ENCODE results near the gene OTUD5.
A peak's percentile ranks its signal among the peaks of the same experiment; 100 is the strongest.

Gene OTUD5

DNA sequence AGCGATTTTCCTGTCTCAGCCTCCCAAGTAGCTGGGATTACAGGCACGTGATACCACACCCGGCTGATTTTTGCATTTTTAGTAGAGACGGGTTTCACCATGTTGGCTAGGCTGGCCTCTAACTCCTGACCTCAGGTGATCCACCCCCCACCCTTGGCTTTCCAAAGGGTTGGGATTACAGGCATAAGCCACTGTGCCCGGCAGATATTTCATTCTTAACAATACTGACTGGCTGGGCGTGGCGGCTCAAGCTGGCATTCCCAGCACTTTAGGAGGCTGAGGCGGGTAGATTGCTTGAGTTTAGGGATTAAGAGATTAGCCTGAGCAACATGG is 58.4 kb downstream of the OTUD5 start:
- no peak overlapping the region for H3K4me3 ChIP-seq (ENCODE audit: low read depth, low read length)
- in situ Hi-C loops (cut with HindIII; ENCODE audit: low sequenced_read_pairs) = no loop called here
- no peak for DNase-seq (ENCODE audit: low read depth)
- TF ChIP-seq, protein P1, sequence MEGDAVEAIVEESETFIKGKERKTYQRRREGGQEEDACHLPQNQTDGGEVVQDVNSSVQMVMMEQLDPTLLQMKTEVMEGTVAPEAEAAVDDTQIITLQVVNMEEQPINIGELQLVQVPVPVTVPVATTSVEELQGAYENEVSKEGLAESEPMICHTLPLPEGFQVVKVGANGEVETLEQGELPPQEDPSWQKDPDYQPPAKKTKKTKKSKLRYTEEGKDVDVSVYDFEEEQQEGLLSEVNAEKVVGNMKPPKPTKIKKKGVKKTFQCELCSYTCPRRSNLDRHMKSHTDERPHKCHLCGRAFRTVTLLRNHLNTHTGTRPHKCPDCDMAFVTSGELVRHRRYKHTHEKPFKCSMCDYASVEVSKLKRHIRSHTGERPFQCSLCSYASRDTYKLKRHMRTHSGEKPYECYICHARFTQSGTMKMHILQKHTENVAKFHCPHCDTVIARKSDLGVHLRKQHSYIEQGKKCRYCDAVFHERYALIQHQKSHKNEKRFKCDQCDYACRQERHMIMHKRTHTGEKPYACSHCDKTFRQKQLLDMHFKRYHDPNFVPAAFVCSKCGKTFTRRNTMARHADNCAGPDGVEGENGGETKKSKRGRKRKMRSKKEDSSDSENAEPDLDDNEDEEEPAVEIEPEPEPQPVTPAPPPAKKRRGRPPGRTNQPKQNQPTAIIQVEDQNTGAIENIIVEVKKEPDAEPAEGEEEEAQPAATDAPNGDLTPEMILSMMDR (IDR thresholded peaks at IDR 0.05; ENCODE audit: low read depth, low read length, missing control alignments) = no peak

DNA sequence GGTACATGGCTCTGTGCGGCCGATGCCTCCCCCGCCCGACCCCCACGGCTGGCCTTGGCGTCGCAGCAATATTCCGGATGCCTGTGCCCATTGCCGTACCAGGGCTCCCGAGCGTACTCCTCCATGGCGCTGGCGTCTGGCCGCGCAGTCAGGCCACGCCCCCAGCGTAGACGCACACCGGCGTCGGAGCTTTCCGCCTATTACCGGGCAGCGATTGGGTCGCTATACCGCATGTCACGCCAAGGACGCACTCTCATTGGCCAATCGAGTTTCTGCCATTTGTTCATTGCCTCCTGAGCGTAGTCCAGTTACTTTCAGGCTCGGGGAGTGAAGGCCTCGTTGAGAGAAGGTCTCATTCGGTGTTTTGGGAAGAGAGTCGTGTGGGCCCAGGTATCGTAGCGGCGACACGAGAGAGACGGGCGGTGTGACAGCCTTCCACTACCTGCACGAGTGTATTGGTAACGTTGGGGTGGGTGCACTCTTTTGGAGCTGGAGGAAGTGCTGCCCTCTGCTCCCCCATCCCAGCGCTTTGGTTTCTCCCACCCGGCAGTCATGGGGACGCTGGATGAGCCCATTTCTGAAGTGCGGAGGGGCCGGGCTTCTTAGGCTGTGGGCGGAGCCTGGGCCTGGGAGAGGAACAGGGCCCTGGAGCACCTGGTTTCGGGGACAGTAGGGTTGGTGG is 59.6 kb downstream of the OTUD5 start, which contains the start of the genes PQBP1 and TIMM17B:
Gene PQBP1, plus strand, starts transcription at position 306 of the 682 bp plus-strand sequence. CDS start 580 bp downstream, outside the sequence.
Gene TIMM17B, minus strand, starts transcription at position 144 of the 682 bp plus-strand sequence. Its CDS starts 19 bp downstream, at position 125.
- in situ Hi-C loops (cut with HindIII; ENCODE audit: low sequenced_read_pairs) = no loop called here

DNA sequence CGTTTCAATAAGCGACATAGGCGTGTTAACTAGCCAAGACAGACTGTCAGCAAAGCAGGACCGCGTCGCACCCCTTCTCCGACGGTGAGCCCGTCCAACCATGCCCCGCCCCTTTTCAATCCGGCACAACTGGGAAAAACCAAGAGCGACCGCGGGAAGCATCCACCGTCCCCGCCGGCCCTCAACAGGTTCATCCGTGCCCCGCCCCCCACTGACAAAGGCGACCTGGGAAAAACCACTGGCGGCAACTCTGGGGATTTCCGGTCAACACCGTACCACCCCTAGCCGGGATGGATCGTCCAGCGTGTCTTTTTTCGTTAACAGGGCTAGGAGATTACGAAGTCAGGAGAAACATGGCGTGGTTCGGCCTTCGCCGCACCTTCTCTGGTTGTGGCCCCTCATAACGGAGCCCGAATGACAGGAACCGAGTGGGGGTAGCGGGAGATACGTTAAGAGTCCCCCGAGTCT is 60.2 kb downstream of the OTUD5 start:
- TF ChIP-seq, protein P1 (IDR thresholded peaks at IDR 0.05; ENCODE audit: low read depth, low read length, missing control alignments) = no peak
- DNase-seq (ENCODE audit: low read depth) = no peak

More for the DNA sequence above, 59.6 kb downstream of the OTUD5 start, which contains the start of the genes PQBP1 and TIMM17B:
- peak; percentile 92 for DNase-seq (ENCODE audit: low read depth)
- peak within 1 kb of the TSS; percentile 77 for H3K4me3 ChIP-seq (ENCODE audit: low read depth, low read length)
- TF ChIP-seq, protein P1 (IDR thresholded peaks at IDR 0.05; ENCODE audit: low read depth, low read length, missing control alignments) = no peak

DNA sequence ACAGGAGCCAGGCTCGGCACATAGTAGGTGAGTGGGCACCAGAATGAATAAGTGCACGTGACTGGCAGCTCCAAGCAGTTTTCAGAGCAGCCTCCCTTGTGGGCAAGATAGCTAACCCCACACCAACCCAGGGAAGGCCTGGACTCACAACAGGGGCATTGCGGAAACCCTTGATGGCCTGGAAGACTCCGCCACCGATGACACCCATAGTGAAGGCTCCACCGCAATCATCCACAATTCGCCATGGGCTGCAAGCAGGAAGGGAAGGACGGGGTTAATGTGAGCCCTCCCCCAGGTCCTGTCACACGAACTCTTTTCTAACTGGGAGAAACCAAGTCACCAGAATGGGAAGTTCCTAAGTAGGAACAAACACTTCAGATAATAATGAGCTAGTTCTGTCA is 60.8 kb downstream of the OTUD5 start:
- TF ChIP-seq, protein P1 (IDR thresholded peaks at IDR 0.05; ENCODE audit: low read depth, low read length, missing control alignments) = no peak
- no peak for DNase-seq (ENCODE audit: low read depth)
- in situ Hi-C loops (cut with HindIII; ENCODE audit: low sequenced_read_pairs) = no loop called here

More for the DNA sequence above, 60.2 kb downstream of the OTUD5 start:
- in situ Hi-C loops (cut with HindIII; ENCODE audit: low sequenced_read_pairs) = no loop called here
- H3K4me3 ChIP-seq (ENCODE audit: low read depth, low read length) = peak overlapping the region; percentile 77

DNA sequence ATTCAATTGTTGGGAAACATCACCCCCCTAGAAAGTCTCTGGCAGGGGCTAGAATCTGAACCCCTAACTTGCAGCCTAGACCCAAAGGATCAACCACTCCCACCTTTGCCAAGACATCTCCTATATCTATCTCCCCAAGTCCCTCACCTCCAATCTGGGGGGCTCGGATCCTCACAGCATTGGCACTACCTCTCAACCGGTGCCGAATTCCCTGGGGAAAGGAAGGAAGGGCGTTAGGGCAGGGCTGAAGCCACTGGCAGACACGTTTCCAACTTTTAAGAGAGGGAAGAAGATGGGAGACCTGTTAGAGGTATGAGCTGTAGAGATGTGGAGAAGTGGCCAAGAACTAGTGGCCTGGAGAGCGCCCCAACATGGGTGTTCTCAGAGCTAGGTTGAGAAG is 62.5 kb downstream of the OTUD5 start:
- in situ Hi-C loops (cut with HindIII; ENCODE audit: low sequenced_read_pairs) = no loop called here
- TF ChIP-seq, protein P1 (IDR thresholded peaks at IDR 0.05; ENCODE audit: low read depth, low read length, missing control alignments) = no peak
- DNase-seq (ENCODE audit: low read depth) = no peak
- H3K4me3 ChIP-seq (ENCODE audit: low read depth, low read length) = no peak overlapping the region

More for the DNA sequence above, 60.8 kb downstream of the OTUD5 start:
- H3K4me3 ChIP-seq (ENCODE audit: low read depth, low read length) = peak overlapping the region; percentile 77

DNA sequence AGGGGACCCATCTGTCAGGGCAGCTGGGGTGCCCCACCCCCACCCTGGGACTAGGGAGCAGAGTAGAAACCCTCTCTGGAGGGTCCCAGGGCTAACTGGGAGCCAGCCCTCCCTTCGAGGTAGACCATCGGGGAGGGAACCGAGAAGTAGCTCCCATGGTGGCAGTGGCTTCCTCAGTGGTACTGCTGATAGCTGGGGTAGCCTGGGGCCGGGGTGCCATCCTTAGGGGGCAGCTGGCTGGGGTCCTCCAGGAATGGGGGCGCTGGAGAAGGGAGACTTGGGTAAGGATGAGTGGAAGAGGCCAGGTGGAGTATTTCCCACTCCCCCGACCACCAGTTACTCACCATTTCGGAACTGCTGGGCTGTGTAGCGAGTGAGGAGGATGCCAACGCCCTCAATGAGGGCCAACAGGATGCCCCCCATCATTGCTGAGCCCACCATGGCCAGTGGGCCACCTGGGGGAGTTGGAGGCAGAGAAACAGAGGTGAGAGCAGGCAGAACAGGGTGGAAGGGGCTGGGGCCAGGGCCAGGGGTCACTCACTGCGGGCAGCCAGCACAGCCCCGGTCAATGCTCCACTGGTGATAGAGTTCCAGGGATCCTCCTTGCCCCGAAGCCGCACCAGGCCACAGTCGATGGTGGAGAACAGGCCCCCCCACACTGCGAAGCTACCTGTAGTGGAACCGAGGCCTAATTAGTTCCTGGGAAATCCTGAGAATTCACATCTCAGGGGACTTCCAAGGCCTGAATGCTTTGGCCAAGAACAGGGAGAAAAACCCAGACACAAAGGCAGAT is 63.7 kb downstream of the OTUD5 start:
- no peak for DNase-seq (ENCODE audit: low read depth)
- TF ChIP-seq, protein P1 (IDR thresholded peaks at IDR 0.05; ENCODE audit: low read depth, low read length, missing control alignments) = no peak
- no peak overlapping the region for H3K4me3 ChIP-seq (ENCODE audit: low read depth, low read length)
- in situ Hi-C loops (cut with HindIII; ENCODE audit: low sequenced_read_pairs) = no loop called here
